ENCODE data around the gene NADSYN1.

The NADSYN1 gene

GRCh38 chr11:71456294-71456693 is 3.3 kb downstream of the NADSYN1 start:
- no peak for TF ChIP-seq ZNF830 (tag by site-specific recombination; IDR thresholded peaks at IDR 0.05; ENCODE audit: low read depth)
- no peak for TF ChIP-seq ZNF596 (tag by site-specific recombination; IDR thresholded peaks at IDR 0.05)
- TF ChIP-seq ZNF530 (tag by site-specific recombination; IDR thresholded peaks at IDR 0.05; ENCODE audit: low read depth): no peak
- TF ChIP-seq ZNF169 (tag by site-specific recombination; IDR thresholded peaks at IDR 0.05): no peak
- no peak for TF ChIP-seq REST (tag by site-specific recombination; IDR thresholded peaks at IDR 0.05)
- no peak for TF ChIP-seq ZNF280D (tag by site-specific recombination; IDR thresholded peaks at IDR 0.05)
- ChIA-PET POLR2A (no interaction called here), CTCF (interaction anchor here (0.6 kb wide), 1 partner anchor 1833 kb away, joined by 3 read pairs; no protein-coding TSS in a partner anchor)
- Histone ChIP-seq H3K9me3 (ENCODE audit: control insufficient read depth, insufficient read depth, low read depth, low read length) (no peaks in the 10 kb centered on the region), H3K4me3 (ENCODE audit: low read depth, low read length) (no peak overlapping the region), H3K36me3 (ENCODE audit: control insufficient read depth in 2 of 2, insufficient read depth in 1 of 2, low read length in 2 of 2) (peaks cover 0 to 63% of the 10 kb centered on the region in 2 experiments), H3K27ac (ENCODE audit: extremely low read depth, low read depth, low read length) (no peak overlapping the region), H3K4me1 (ENCODE audit: control insufficient read depth, insufficient read depth, low read length) (0 out of 2 replicates have a peak, but pooled peaks cover 3% of the 10 kb centered on the region)

GRCh38 chr11:71456831-71457230 is 3.8 kb downstream of the NADSYN1 start:
- Histone ChIP-seq H3K4me1 (ENCODE audit: control insufficient read depth, insufficient read depth, low read length) (0 out of 2 replicates have a peak, but pooled peaks cover 3% of the 10 kb centered on the region), H3K36me3 (ENCODE audit: control insufficient read depth in 2 of 2, insufficient read depth in 1 of 2, low read length in 2 of 2) (peaks cover 0 to 66% of the 10 kb centered on the region in 2 experiments), H3K27ac (ENCODE audit: extremely low read depth, low read depth, low read length) (no peak overlapping the region), H3K4me3 (ENCODE audit: low read depth, low read length) (no peak overlapping the region), H3K9me3 (ENCODE audit: control insufficient read depth, insufficient read depth, low read depth, low read length) (no peaks in the 10 kb centered on the region)
- POLR2A ChIA-PET: interaction anchor here (1.1 kb wide), 1 partner anchor 8 kb away, joined by 3 read pairs; the partner anchor contains the start of gene DHCR7
- CTCF ChIA-PET: no interaction called here
- TF ChIP-seq ZFHX2 (tag by site-specific recombination; conservative IDR thresholded peaks at IDR 0.05) (no peak), TCF7L2 (IDR thresholded peaks at IDR 0.05; ENCODE audit: borderline replicate concordance, low read depth, low read length) (no peak), ZNF544 (tag by site-specific recombination; IDR thresholded peaks at IDR 0.05) (no peak), ZSCAN23 (tag by site-specific recombination; IDR thresholded peaks at IDR 0.05) (no peak), PATZ1 (tag by site-specific recombination; IDR thresholded peaks at IDR 0.05) (no peak), ZNF175 (tag by site-specific recombination; IDR thresholded peaks at IDR 0.05) (no peak), ZNF404 (tag by site-specific recombination; IDR thresholded peaks at IDR 0.05) (no peak), ZNF645 (tag by site-specific recombination; IDR thresholded peaks at IDR 0.05) (no peak), EGR2 (tag by site-specific recombination; IDR thresholded peaks at IDR 0.05; ENCODE audit: low read depth) (no peak), ZBTB26 (tag by site-specific recombination; optimal IDR thresholded peaks at IDR 0.05) (no peak), ZNF157 (tag by site-specific recombination; IDR thresholded peaks at IDR 0.05) (no peak), ZNF776 (tag by site-specific recombination; IDR thresholded peaks at IDR 0.05; ENCODE audit: borderline replicate concordance) (no peak), ZNF449 (tag by site-specific recombination; IDR thresholded peaks at IDR 0.05) (no peak)
